Embryonic facial prominence (tissue), 1 donor: ENCODE measurements around the gene PCBD1.

ENCODE experiments used
- DNase-seq: peaks from one replicate; pipeline ENCODE4 v3.0.0-alpha.2; 2016; ENCODE audit errors: extremely low spot score

Gene PCBD1

DNA sequence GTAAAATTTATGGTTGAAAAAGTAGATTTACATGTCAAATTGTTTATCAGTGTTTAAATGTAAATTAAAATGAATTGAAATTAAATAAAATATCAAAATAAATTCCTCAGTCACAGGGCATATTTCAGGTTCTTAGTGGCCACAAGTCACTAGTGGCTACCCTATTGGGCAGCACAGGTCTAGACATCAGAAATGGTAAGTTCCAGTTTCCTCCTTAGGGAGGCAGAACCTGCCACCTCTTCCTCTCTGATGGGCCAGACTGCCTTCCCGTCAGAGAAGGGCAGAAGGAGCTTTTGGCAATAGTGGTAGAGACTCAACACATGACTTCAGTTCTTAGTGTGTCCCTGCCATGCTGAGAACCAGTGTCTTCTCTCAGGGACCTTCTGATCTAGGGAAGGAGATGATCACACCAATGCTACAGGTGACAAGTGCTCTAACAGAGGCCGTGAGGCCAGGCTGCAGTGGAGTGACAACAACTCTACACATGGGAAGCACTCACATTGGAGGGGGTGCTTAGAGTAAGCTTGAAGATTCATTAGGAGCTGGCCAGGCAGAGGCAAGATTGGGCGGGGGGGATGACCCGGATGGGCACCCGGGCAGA is 14.4 kb upstream of the PCBD1 start:
- DNase-seq, result no peak

DNA sequence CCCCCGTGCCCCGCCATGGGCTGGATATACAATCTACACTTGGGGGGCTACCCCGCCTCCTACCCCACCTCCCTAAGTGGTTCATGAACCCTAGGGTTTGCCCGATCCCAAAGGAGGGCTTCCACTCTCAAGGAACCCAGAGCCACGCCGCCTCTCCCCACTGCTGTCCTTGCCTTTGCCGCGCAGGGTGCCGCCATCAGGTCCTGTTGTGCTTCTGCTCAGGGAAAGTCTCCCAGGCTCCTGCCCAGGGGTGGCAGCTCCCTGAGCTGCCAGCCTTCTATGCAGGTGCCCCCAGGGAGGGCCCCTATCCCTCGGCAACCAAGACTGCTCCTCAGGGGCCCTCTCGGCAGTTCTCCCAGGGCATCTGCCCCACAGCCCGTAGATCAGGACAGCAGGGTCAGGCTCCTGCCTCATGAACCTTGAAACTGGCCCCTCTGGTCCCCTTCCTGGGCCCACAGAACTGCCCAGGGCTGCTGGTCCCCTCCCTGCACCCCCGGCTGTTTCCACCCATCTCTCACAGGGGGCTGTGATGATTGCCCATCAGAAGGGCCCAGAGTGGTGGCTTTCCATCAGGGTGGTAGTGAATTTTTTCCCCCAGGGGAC is 13.0 kb upstream of the PCBD1 start:
- no peak for DNase-seq

- DNase-seq, result no peak
These were observed 10.7 kb upstream of the PCBD1 start for GRCh38 chr10:70899096-70899495.

- DNase-seq, result no peak
These were observed 10.3 kb upstream of the PCBD1 start for GRCh38 chr10:70898687-70899086.

GRCh38 chr10:70896551-70896950 is 8.2 kb upstream of the PCBD1 start:
- no peak for DNase-seq

GRCh38 chr10:70894416-70894815 is 6.1 kb upstream of the PCBD1 start:
- DNase-seq, result no peak

GRCh38 chr10:70893227-70894006 is 5.1 kb upstream of the PCBD1 start:
- DNase-seq, result no peak

GRCh38 chr10:70892631-70893030 is 4.3 kb upstream of the PCBD1 start:
- DNase-seq, result no peak

- DNase-seq, result no peak
These were observed 3.3 kb upstream of the PCBD1 start for GRCh38 chr10:70891627-70892026.

DNA sequence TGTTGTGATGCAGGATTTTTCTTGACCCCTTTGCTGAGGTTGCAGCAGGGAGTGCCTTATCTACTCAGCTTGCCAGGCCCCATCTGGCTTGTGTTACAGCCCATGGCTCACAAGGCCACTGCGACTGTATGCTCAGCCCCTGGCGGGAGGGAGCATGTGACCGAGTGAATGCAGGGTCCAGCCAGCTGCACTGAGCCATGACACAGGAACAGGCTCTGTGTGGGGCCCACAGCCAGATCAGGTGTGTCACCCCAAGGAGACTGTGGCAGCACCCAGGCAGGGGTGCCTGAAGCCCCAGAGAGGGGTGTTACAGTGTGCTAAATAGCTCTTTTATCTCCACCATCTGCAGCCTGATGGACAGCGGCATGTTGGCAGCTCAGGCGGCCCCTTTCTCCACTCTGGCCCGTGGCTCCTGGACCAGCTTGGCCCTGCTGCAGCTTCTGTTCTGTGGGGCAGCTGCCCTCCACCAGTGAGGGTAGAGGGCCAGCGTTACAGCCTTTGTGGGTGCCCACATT is 2.6 kb upstream of the PCBD1 start:
- DNase-seq, result no peak

GRCh38 chr10:70889291-70889690 is 926 bp upstream of the PCBD1 start:
- DNase-seq, result no peak

- no peak for DNase-seq
These were observed 1.3 kb downstream of the PCBD1 start for GRCh38 chr10:70886921-70887665.

- DNase-seq, result no peak
These were observed 2.1 kb downstream of the PCBD1 start for GRCh38 chr10:70885931-70886903.

- no peak for DNase-seq
These were observed 2.9 kb downstream of the PCBD1 start for GRCh38 chr10:70885481-70885880.

DNA sequence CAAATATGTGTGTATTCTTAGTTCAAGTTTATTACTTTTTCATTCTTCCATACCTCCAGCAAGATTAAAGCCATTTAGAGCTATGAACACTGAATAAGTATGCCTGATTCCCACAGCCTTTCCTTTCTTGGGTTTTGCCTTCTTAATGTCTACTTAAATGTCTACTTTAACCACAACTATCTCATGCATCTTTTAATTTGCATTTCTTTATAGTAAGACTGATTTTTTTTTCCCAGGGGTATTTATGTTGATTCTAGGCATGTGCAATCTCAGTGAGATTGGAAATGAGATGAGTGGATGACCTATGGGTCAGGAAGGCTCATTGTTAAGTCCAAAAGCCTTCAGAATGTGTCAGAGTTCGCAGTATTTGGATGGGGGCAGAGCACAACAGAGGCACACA is 3.6 kb downstream of the PCBD1 start:
- no peak for DNase-seq

DNA sequence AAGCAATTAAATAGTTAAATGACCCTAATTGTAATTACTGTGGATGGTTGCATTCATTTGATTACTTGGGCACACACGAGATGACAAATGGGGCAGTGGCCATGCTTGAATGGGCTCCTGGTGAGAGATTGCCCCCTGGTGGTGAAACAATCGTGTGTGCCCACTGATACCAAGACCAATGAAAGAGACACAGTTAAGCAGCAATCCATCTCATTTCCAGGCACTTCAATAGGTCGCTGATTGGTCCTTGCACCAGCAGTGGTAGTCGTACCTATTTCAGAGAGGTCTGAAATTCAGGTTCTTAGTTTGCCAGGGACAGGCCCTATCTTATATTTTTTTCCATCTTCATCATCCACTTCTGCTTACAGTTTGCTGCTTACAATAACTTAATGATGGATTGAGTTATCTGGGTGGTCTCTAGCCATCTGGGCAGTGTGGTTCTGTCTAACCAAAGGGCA is 8.3 kb downstream of the PCBD1 start:
- DNase-seq, result no peak

DNA sequence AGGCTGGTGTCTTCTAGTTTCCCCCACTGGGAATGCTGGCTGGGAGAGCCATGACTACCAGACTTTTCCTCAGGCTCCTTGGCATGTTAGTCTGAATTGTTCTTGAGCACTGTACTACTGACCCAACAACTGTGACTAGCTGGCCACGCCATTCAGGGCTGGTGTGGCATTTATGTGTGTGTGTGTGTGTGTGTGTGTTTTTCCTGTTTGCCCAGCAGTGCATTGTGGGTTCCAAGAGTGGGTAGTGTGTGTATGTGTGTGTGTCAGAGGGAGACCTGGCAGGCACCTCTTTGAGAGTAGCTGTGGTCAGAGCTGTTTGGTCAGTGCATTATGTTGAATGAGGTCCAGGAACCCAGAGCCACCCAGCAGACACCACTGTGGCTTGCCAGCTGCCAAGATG is 9.2 kb downstream of the PCBD1 start:
- no peak for DNase-seq

DNA sequence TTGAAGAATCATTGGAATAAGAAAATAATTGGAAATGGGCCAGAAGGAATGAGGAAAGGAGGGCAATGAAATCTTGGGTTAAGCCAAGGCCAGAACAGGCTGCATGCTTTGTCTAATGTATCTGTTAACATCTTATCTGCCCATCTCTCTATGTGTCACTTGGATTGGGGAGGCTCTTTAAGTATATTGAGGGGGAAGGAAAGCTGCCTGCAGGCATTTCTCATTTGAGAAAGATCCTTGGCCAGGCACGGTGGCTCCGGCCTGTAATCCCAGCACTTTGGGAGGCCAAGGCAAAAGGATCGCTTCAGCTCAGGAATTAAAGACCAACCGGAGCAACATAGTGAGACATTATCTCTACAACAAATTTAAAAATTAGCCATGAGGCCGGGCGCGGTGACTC is 14.3 kb downstream of the PCBD1 start:
- DNase-seq, result no peak

- no peak for DNase-seq
These were observed 16.1 kb downstream of the PCBD1 start for GRCh38 chr10:70872291-70872690.

DNA sequence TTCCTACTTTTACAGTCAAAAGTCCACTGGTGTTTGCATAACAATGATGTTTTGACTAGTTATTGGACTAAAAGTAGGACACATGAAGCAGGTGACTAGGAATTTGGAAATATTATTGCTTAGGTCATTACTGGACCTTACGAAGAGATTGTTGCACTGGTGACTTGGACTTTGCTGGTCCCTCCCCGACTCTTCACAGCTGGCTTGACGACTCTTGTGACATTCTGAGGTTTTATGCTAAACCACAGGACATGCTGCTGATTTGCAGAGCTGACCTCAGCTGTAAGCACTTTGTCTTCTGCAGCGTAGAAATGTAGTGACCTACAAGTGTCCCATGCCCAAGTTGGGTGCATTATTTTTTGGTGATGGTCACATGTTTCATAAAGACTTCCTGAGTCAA is 21.9 kb downstream of the PCBD1 start:
- DNase-seq, result no peak

DNA sequence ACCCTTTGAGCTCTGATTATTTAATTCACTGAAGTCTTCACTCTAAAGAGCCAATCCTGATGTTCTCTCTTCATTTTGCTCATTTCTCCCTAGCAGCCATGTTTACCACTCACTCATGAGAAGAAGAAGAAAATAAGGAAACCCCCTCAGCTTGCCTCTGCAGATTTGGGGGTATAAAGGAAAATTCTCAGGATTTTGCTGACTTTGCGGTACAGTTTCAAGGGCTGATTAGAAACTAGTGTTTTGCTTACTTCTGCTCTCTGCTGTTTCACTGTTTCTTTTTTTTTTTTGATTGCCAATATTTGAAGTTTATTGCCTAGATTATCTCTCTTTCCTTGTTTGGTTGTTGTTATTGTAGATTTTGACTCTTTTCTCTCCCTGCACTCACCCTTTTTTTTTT is 23.4 kb downstream of the PCBD1 start:
- DNase-seq, result no peak
